Measurements from ENCODE around the gene KCNAB2. TPM values are rescaled to one million over a fixed set of nuclear protein-coding genes. Genes with fewer than 3 reads are reported as not detected.

Gene KCNAB2
- polyA plus RNA-seq, 3 donors = 11.5 to 178 (median 22.7) TPM

DNA sequence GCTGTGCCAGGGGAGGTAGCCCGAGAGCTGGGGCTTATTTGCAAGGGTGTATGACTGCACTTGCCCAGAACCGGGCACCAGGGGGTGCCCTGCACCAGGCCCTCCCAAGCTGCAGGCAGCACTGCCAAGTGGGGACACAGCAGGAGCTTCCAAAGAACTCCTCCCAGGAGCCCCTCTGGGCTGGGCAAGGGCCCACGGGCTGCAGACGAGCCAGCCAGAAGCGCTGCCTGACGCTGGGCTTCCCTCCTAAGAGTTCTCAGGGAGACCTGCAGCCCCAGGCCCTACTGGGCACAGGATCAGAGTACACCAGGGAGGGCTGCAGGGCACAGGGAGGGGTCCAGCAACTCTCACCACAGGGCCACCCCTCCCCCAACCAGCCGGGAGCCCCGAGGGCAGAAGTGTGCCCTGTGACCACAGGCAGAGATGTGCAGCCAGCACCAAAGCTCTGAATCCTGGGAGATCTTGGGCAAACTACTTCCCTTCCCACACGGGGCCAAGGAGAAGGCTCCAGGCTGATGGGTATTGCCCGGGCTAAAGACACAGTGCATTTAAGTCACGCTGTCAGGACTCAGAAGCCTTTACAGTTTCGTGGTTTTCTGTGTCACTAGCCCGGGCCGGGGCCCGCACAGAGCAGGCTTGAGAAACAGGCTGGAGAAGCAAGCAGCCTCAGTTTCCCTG lies 63.4 kb downstream of the KCNAB2 start:
- no peaks in the 10 kb centered on the region for H3K9me3 ChIP-seq (replicated peaks in 1 of 2; ENCODE audit: control insufficient read depth in 1 of 2, insufficient read depth in 1 of 2, low read length in 2 of 2)
- DNase-seq = peak; percentile 15 to 39 (median 16)
- no peaks in the 10 kb centered on the region for H4K20me1 ChIP-seq (ENCODE audit: insufficient read depth, low read length)
- H3K4me1 ChIP-seq (ENCODE audit: control insufficient read depth in 1 of 2, insufficient read depth in 2 of 2, low read length in 2 of 2) = no peaks in the 10 kb centered on the region
- no peak overlapping the region for H3K27ac ChIP-seq (ENCODE audit: low read depth in 1 of 2, low read length in 2 of 2)
- no peaks in the 10 kb centered on the region for H3K79me2 ChIP-seq (ENCODE audit: insufficient read depth, low read length)
- H2AFZ ChIP-seq (ENCODE audit: insufficient read depth, low read depth, low read length, poor library complexity, severe bottlenecking) = no peak overlapping the region
- no peak overlapping the region for H3K9ac ChIP-seq (ENCODE audit: insufficient read depth, low read length, poor library complexity, severe bottlenecking)
- intact Hi-C loops (cut with micrococcal nuclease) = loop anchor here (10.0 kb wide), 1 partner anchor 136 kb away; the partner anchor contains the start of gene HES3 (in 2 of the 2)
- Mint-ChIP-seq H3K4me3 (no peak overlapping the region), H3K9me3 (peaks cover 0 to 5% (median 0%) of the 10 kb centered on the region in 7 donors), H3K4me1 (no peaks in the 10 kb centered on the region), H3K36me3 (no peaks in the 10 kb centered on the region), H3K27me3 (ENCODE audit: low read depth in 3 of 3) (peaks cover 8 to 13% (median 12%) of the 10 kb centered on the region in 3 donors), H3K27ac (no peak overlapping the region)
- no peaks in the 10 kb centered on the region for H3K36me3 ChIP-seq (replicated peaks in 1 of 2; ENCODE audit: control insufficient read depth in 1 of 2, insufficient read depth in 2 of 2, low read length in 2 of 2)
- WGBS (ENCODE audit: insufficient coverage) = 19% methylated on average over 13 of the region's 15 CpGs
- TF ChIP-seq, protein P1, sequence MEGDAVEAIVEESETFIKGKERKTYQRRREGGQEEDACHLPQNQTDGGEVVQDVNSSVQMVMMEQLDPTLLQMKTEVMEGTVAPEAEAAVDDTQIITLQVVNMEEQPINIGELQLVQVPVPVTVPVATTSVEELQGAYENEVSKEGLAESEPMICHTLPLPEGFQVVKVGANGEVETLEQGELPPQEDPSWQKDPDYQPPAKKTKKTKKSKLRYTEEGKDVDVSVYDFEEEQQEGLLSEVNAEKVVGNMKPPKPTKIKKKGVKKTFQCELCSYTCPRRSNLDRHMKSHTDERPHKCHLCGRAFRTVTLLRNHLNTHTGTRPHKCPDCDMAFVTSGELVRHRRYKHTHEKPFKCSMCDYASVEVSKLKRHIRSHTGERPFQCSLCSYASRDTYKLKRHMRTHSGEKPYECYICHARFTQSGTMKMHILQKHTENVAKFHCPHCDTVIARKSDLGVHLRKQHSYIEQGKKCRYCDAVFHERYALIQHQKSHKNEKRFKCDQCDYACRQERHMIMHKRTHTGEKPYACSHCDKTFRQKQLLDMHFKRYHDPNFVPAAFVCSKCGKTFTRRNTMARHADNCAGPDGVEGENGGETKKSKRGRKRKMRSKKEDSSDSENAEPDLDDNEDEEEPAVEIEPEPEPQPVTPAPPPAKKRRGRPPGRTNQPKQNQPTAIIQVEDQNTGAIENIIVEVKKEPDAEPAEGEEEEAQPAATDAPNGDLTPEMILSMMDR (IDR thresholded peaks at IDR 0.05) = peak; percentile 65
- H3K27me3 ChIP-seq (ENCODE audit: control insufficient read depth in 2 of 2, insufficient read depth in 2 of 2, low read length in 2 of 2) = no peaks in the 10 kb centered on the region
- H3K4me2 ChIP-seq (replicated peaks; ENCODE audit: extremely low read depth, low read length, poor library complexity, severe bottlenecking) = no peak overlapping the region
- H3K4me3 ChIP-seq (replicated peaks in 1 of 3; ENCODE audit: low read depth in 2 of 3, low read length in 3 of 3) = no peak overlapping the region

DNA sequence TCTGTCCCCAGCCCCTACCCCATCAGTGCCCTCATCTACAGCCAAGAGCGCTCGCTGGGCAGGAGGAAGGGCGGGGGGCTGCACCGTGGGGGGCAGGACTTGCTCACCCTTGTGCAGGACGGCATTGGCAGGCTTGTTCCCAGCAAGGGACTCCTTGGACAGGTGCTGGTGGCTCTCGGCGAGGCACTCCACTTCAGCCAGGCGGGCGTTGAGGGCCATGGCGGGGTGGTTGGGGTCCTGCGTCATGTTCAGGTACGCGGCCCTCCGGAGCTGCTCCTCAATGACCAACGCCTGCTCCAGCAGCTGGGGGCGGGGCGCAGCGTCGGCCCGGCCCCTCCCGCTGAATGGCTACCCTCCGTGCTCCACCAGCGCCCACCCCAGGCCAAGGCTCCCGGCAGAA lies 64.0 kb downstream of the KCNAB2 start:
- peaks cover 0 to 5% (median 0%) of the 10 kb centered on the region in 7 donors for H3K9me3 Mint-ChIP-seq
- H3K4me1 ChIP-seq (ENCODE audit: control insufficient read depth in 1 of 2, insufficient read depth in 2 of 2, low read length in 2 of 2) = no peaks in the 10 kb centered on the region
- no peak overlapping the region for H3K4me2 ChIP-seq (replicated peaks; ENCODE audit: extremely low read depth, low read length, poor library complexity, severe bottlenecking)
- no peaks in the 10 kb centered on the region for H3K79me2 ChIP-seq (ENCODE audit: insufficient read depth, low read length)
- H3K27ac ChIP-seq (ENCODE audit: low read depth in 1 of 2, low read length in 2 of 2) = no peak overlapping the region
- intact Hi-C loops (cut with micrococcal nuclease) = loop anchor here (10.0 kb wide), 1 partner anchor 135 kb away; the partner anchor contains the start of gene HES3 (in 2 of the 2)
- H3K4me1 Mint-ChIP-seq = no peaks in the 10 kb centered on the region
- H3K27ac Mint-ChIP-seq = no peak overlapping the region
- no peak overlapping the region for H2AFZ ChIP-seq (ENCODE audit: insufficient read depth, low read depth, low read length, poor library complexity, severe bottlenecking)
- H3K4me3 Mint-ChIP-seq = no peak overlapping the region
- no peaks in the 10 kb centered on the region for H3K36me3 Mint-ChIP-seq
- TF ChIP-seq, protein P1 (IDR thresholded peaks at IDR 0.05) = no peak
- no peaks in the 10 kb centered on the region for H3K27me3 ChIP-seq (ENCODE audit: control insufficient read depth in 2 of 2, insufficient read depth in 2 of 2, low read length in 2 of 2)
- H3K27me3 Mint-ChIP-seq (ENCODE audit: low read depth in 3 of 3) = peaks cover 9 to 13% (median 12%) of the 10 kb centered on the region in 3 donors
- no peaks in the 10 kb centered on the region for H3K36me3 ChIP-seq (replicated peaks in 1 of 2; ENCODE audit: control insufficient read depth in 1 of 2, insufficient read depth in 2 of 2, low read length in 2 of 2)
- WGBS (ENCODE audit: insufficient coverage) = 83% methylated on average over 23 of the region's 24 CpGs
- no peaks in the 10 kb centered on the region for H3K9me3 ChIP-seq (replicated peaks in 1 of 2; ENCODE audit: control insufficient read depth in 1 of 2, insufficient read depth in 1 of 2, low read length in 2 of 2)
- H4K20me1 ChIP-seq (ENCODE audit: insufficient read depth, low read length) = no peaks in the 10 kb centered on the region
- H3K4me3 ChIP-seq (replicated peaks in 1 of 3; ENCODE audit: low read depth in 2 of 3, low read length in 3 of 3) = no peak overlapping the region
- H3K9ac ChIP-seq (ENCODE audit: insufficient read depth, low read length, poor library complexity, severe bottlenecking) = no peak overlapping the region
- DNase-seq = no peak
